Natural killer cell treated with Interleukin-12 subunit alpha and Interleukin-12 subunit beta and Interleukin-15 and Interleukin-18, amount 100 ng/mL, for 72 hours (primary cell): ENCODE data around the gene PPFIBP1. TPM values are rescaled to one million over a fixed set of nuclear protein-coding genes. Genes with fewer than 3 reads are reported as not detected.
"Not testable (repeated sequence)": the region's sequence is repeated elsewhere in the genome, so short reads cannot be mapped to it uniquely, and the experiment has no call there.

Experiments used
- ATAC-seq, 2 donors: fragments of 150-1000 bp; cut with Tn5 transposase in 1 of 2; sonication (Bioruptor Pico), chemical (Tn5 transposase) in 1 of 2; 2 replicates each; pipeline ENCODE4 v1.10.0; 2021
- DNase-seq: peaks from one replicate; pipeline ENCODE4 v3.0.0; 2022; ENCODE audit warnings: low spot score
- H3K27ac Mint-ChIP-seq, 2 donors: 1 replicate in 1 of 2; 2 replicates in 1 of 2; pipeline ENCODE4 v1.8.0; 2022; ENCODE audit warnings: mixed read lengths in 2 of 2, mild to moderate bottlenecking in 1 of 2, moderate library complexity in 1 of 2
- H3K27me3 Mint-ChIP-seq, 2 donors: 1 replicate in 1 of 2; 2 replicates in 1 of 2; pipeline ENCODE4 v1.8.0; 2022; ENCODE audit warnings: mixed read lengths in 2 of 2
- H3K36me3 Mint-ChIP-seq: one replicate; pipeline ENCODE4 v1.8.0; 2022; ENCODE audit warnings: mixed read lengths
- H3K4me1 Mint-ChIP-seq, 2 donors: 1 replicate in 1 of 2; 2 replicates in 1 of 2; pipeline ENCODE4 v1.8.0; 2022; ENCODE audit warnings: low read depth in 2 of 2, mixed read lengths in 2 of 2, mild to moderate bottlenecking in 1 of 2
- H3K4me3 Mint-ChIP-seq: one replicate; pipeline ENCODE4 v1.8.0; 2022; ENCODE audit warnings: mixed read lengths
- H3K9me3 Mint-ChIP-seq: 2 replicates; pipeline ENCODE4 v1.8.0; 2022; ENCODE audit warnings: mixed read lengths
- total RNA-seq, 2 donors: library from RNA; stranded (reverse); gene quantifications; one replicate each; pipeline ENCODE4 v1.2.3, GENCODE V29; 2022

PPFIBP1 gene
- total RNA-seq, 2 donors from 2014 or later: 9.0 to 12.9 TPM

GRCh38 chr12:27709932-27710591, 186.1 kb downstream of the PPFIBP1 start:
- Mint-ChIP-seq H3K27me3 (peaks cover 0 to 5% of the 10 kb centered on the region in 2 donors), H3K9me3 (no peaks in the 10 kb centered on the region), H3K4me1 (peaks cover 17 to 35% of the 10 kb centered on the region in 2 donors), H3K36me3 (peaks cover 5% of the 10 kb centered on the region), H3K4me3 (peak overlapping the region; percentile 98), H3K27ac (peak overlapping the region; percentile 88 to 94)
- ATAC-seq (peak; percentile 33 to 66), DNase-seq (no peak)

DNA sequence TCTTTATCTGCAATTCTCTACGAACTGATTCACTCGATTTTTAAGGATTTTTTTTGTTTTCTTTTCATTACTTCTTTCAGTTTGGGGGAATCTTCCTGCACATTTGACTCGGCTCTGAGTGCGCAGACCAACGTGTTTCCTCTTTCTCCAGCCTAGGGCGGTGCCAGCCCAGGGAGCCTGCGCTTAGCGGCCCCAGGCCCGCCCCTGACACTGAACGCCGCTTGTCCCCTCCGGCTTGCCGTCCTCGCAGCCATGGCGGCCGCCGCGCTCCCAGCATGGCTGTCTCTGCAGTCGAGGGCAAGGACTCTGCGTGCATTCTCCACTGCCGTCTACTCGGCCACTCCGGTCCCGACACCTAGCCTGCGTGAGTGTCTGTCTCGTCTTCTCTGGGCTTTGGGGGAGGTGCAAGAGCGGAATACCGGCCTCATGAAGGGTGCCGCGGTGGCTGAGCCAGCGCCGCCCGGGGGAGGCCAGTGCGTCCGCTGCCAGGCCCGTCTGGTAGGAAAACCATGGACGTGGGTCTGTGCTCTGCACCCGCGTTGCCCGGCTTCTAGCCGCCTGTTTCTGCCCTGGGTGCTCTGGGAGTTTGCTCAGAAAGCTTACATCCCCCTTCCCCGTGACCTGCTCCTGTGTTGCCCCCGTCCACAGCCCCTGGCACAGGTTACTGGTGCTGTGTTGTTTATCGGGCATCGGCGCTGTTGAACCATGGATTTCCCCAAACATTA, 186.7 kb downstream of the PPFIBP1 start, which contains the start of gene MRPS35:
MRPS35 (plus strand) TSS at position 241 of the 725 bp plus-strand sequence; CDS start at position 253, 12 bp downstream.
- Mint-ChIP-seq H3K9me3 (no peaks in the 10 kb centered on the region), H3K36me3 (peaks cover 5% of the 10 kb centered on the region), H3K4me1 (peaks cover 17 to 35% of the 10 kb centered on the region in 2 donors), H3K27me3 (peaks cover 0 to 5% of the 10 kb centered on the region in 2 donors), H3K4me3 (peak within 1 kb of the TSS; percentile 98), H3K27ac (peak within 1 kb of the TSS; percentile 88 to 94)
- DNase-seq: peak; percentile 93
- ATAC-seq: peak; percentile 99

- DNase-seq (no peak), ATAC-seq (no peak)
- Mint-ChIP-seq H3K36me3 (peaks cover 5% of the 10 kb centered on the region), H3K9me3 (no peaks in the 10 kb centered on the region), H3K4me1 (peaks cover 17 to 35% of the 10 kb centered on the region in 2 donors), H3K27me3 (peaks cover 0 to 5% of the 10 kb centered on the region in 2 donors), H3K27ac (peak overlapping the region; percentile 88 to 94), H3K4me3 (peak overlapping the region; percentile 98)
These were observed 187.3 kb downstream of the PPFIBP1 start for GRCh38 chr12:27711317-27711682.

GRCh38 chr12:27711967-27712366, 188.0 kb downstream of the PPFIBP1 start:
- Mint-ChIP-seq H3K36me3 (peaks cover 5% of the 10 kb centered on the region), H3K9me3 (no peaks in the 10 kb centered on the region), H3K27me3 (peaks cover 0 to 5% of the 10 kb centered on the region in 2 donors), H3K27ac (peak overlapping the region; percentile 88 to 94), H3K4me1 (peaks cover 17 to 35% of the 10 kb centered on the region in 2 donors), H3K4me3 (peak overlapping the region; percentile 98)
- DNase-seq (no peak), ATAC-seq (no peak)

DNA sequence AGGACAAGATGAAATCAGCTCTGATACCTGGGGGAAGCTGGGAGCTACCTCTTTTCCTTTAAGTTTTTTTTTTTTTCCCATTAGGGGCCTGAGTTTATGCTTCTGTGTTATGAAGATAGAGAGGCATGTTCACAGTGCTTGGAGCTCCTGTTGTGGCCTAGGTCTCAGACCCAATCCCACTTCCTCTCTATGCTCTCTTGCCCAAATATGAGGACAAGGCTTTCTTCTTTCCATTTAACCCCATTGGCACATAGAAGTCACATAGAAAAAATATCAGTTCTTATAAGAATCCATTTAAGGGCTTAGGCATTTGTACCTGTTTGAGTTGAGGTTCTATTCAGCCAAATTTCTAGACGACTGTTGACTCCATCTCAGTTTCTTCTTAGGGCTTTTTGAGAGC, 199.2 kb downstream of the PPFIBP1 start:
- H3K4me3 Mint-ChIP-seq: no peak overlapping the region
- H3K27ac Mint-ChIP-seq: no peak overlapping the region
- H3K27me3 Mint-ChIP-seq: no peaks in the 10 kb centered on the region
- no peaks in the 10 kb centered on the region for H3K36me3 Mint-ChIP-seq
- ATAC-seq (no peak), DNase-seq (no peak)
- no peaks in the 10 kb centered on the region for H3K4me1 Mint-ChIP-seq
- H3K9me3 Mint-ChIP-seq: no peaks in the 10 kb centered on the region

GRCh38 chr12:27730097-27730588, 206.1 kb downstream of the PPFIBP1 start:
- H3K36me3 Mint-ChIP-seq: peaks cover 8% of the 10 kb centered on the region
- ATAC-seq: no peak
- no peaks in the 10 kb centered on the region for H3K27me3 Mint-ChIP-seq

GRCh38 chr12:27732281-27732680, 208.3 kb downstream of the PPFIBP1 start:
- peaks cover 9% of the 10 kb centered on the region for H3K36me3 Mint-ChIP-seq
- DNase-seq (no peak), ATAC-seq (no peak)
- no peak overlapping the region for H3K4me3 Mint-ChIP-seq
- H3K27me3 Mint-ChIP-seq: no peaks in the 10 kb centered on the region
- no peak overlapping the region for H3K27ac Mint-ChIP-seq
- no peaks in the 10 kb centered on the region for H3K9me3 Mint-ChIP-seq
- no peaks in the 10 kb centered on the region for H3K4me1 Mint-ChIP-seq

More at GRCh38 chr12:27730097-27730588, 206.1 kb downstream of the PPFIBP1 start:
- Mint-ChIP-seq H3K4me3 (no peak overlapping the region), H3K27ac (no peak overlapping the region), H3K4me1 (no peaks in the 10 kb centered on the region), H3K9me3 (no peaks in the 10 kb centered on the region)
- no peak for DNase-seq

GRCh38 chr12:27733052-27733656, 209.1 kb downstream of the PPFIBP1 start:
- Mint-ChIP-seq H3K9me3 (no peaks in the 10 kb centered on the region), H3K4me3 (no peak overlapping the region), H3K27me3 (no peaks in the 10 kb centered on the region), H3K36me3 (peaks cover 14% of the 10 kb centered on the region), H3K27ac (no peak overlapping the region), H3K4me1 (no peaks in the 10 kb centered on the region)
- DNase-seq (no peak), ATAC-seq (no peak)

DNA sequence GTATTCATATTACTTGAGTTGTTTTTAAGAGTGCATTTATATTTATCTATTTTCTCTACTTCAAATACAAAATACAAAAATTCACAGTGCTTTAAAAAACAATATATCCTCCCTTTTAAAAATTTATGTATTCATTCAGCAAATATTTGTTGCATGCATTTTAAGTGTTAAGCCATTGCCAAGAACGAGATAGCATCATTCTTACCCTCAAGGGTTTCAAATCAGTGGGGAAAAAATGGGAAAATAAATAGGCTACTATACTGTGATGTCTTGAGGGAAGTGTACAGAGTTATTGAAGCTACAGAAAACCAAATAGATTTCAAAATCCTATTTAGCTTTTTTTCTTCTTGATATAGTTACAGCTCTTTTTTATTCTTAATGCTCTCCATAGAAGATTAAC, 209.8 kb downstream of the PPFIBP1 start:
- peaks cover 14% of the 10 kb centered on the region for H3K36me3 Mint-ChIP-seq

GRCh38 chr12:27734321-27734720, 210.3 kb downstream of the PPFIBP1 start:
- peaks cover 14% of the 10 kb centered on the region for H3K36me3 Mint-ChIP-seq
- H3K9me3 Mint-ChIP-seq, H3K27ac Mint-ChIP-seq, ATAC-seq, H3K4me1 Mint-ChIP-seq, H3K4me3 Mint-ChIP-seq, DNase-seq, H3K27me3 Mint-ChIP-seq: not testable (repeated sequence)

More for the DNA sequence above, 209.8 kb downstream of the PPFIBP1 start:
- no peak overlapping the region for H3K27ac Mint-ChIP-seq
- H3K4me1 Mint-ChIP-seq: peaks cover 0 to under 1% of the 10 kb centered on the region in 2 donors
- no peak for ATAC-seq
- no peaks in the 10 kb centered on the region for H3K27me3 Mint-ChIP-seq
- no peak for DNase-seq
- no peaks in the 10 kb centered on the region for H3K9me3 Mint-ChIP-seq
- H3K4me3 Mint-ChIP-seq: no peak overlapping the region

- Mint-ChIP-seq H3K9me3 (no peaks in the 10 kb centered on the region), H3K27ac (no peak overlapping the region), H3K4me1 (peaks cover 4 to 10% of the 10 kb centered on the region in 2 donors), H3K27me3 (no peaks in the 10 kb centered on the region), H3K4me3 (no peak overlapping the region), H3K36me3 (peaks cover 11% of the 10 kb centered on the region)
- DNase-seq (no peak), ATAC-seq (no peak)
These were observed 219.6 kb downstream of the PPFIBP1 start for GRCh38 chr12:27743601-27744000.
